ENCODE measurements around the gene MAGEA4. TPM values are rescaled to one million over a fixed set of nuclear protein-coding genes. Genes with fewer than 3 reads are reported as not detected.
A peak's percentile ranks its signal among the peaks of the same experiment; 100 is the strongest.
"Not testable (repeated sequence)": the region's sequence is repeated elsewhere in the genome, so short reads cannot be mapped to it uniquely, and the experiment has no call there.

Gene MAGEA4
- total RNA-seq, 1 donor from 2014 or later: not detected

DNA sequence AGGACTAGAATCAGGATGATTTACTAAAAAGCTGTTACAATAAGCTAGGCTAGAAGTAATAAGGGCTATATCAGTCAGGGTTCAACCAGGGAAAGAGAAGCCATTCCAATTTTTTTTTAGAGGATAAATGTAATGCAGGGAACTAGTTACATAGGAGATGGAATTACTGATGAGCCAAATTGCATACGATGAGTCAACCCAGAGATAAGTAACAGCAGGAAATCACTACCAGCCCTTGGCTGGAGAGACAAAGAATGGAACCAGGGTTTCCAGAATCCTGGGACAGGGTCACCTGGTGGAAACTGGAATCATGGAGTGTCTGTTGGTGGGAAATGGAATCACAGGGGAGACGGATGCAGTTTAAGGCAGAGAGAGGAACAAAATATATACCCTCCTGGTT is 13.1 kb upstream of the MAGEA4 start:
- Histone ChIP-seq H3K36me3 (no peaks in the 10 kb centered on the region), H3K27me3 (ENCODE audit: low read depth) (no peaks in the 10 kb centered on the region), H3K4me1 (peaks cover 9% of the 10 kb centered on the region), H3K9me3 (replicated peaks) (no peaks in the 10 kb centered on the region), H3K27ac (replicated peaks) (no peak overlapping the region), H3K4me3 (no peak overlapping the region)
- no peak for DNase-seq
- no peak for TF ChIP-seq CTCF (IDR thresholded peaks at IDR 0.05; ENCODE audit: borderline replicate concordance)
- intact Hi-C loops (cut with micrococcal nuclease): no loop called here

GRCh38 chrX:151901826-151902225 is 10.9 kb upstream of the MAGEA4 start:
- no peak overlapping the region for H3K4me3 ChIP-seq
- intact Hi-C loops (cut with micrococcal nuclease): no loop called here
- peaks cover 9% of the 10 kb centered on the region for H3K4me1 ChIP-seq
- H3K27me3 ChIP-seq (ENCODE audit: low read depth): no peaks in the 10 kb centered on the region
- no peak for TF ChIP-seq CTCF (IDR thresholded peaks at IDR 0.05; ENCODE audit: borderline replicate concordance)
- H3K36me3 ChIP-seq: no peaks in the 10 kb centered on the region
- no peaks in the 10 kb centered on the region for H3K9me3 ChIP-seq (replicated peaks)
- DNase-seq: no peak
- H3K27ac ChIP-seq (replicated peaks): no peak overlapping the region

- no peaks in the 10 kb centered on the region for H3K9me3 ChIP-seq (replicated peaks)
- no peak for TF ChIP-seq CTCF (IDR thresholded peaks at IDR 0.05; ENCODE audit: borderline replicate concordance)
- peaks cover 9% of the 10 kb centered on the region for H3K4me1 ChIP-seq
- intact Hi-C loops (cut with micrococcal nuclease): no loop called here
- H3K27ac ChIP-seq (replicated peaks): no peak overlapping the region
- DNase-seq: peak; percentile 26
- H3K4me3 ChIP-seq: no peak overlapping the region
- H3K27me3 ChIP-seq (ENCODE audit: low read depth): no peaks in the 10 kb centered on the region
- H3K36me3 ChIP-seq: no peaks in the 10 kb centered on the region
Observed at GRCh38 chrX:151902813-151903591, 9.7 kb upstream of the MAGEA4 start.

DNA sequence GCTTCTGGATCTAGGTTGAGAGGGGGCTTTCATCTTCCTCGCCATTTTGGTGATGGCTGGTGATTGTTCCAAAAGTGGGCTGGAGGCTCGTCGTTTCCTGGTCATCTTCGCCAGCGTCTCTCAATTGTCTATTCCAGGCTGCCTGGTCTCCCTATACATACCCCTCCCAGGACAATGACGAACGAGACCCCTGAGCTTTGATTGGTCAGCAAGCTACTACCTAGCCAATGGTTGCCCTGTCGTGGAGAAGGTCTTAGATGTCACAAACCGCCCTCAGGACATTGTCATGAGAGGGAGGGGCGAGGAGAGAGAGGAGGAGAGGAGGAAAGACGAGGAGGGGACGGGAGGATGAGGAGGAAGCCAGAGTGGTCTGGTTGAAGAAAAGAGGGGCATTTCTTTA is 7.7 kb upstream of the MAGEA4 start:
- Histone ChIP-seq H3K36me3 (no peaks in the 10 kb centered on the region), H3K4me3 (no peak overlapping the region), H3K27ac (replicated peaks) (no peak overlapping the region), H3K27me3 (ENCODE audit: low read depth) (no peaks in the 10 kb centered on the region), H3K4me1 (peaks cover 9% of the 10 kb centered on the region), H3K9me3 (replicated peaks) (no peaks in the 10 kb centered on the region)
- DNase-seq: no peak
- intact Hi-C loops (cut with micrococcal nuclease): no loop called here
- no peak for TF ChIP-seq CTCF (IDR thresholded peaks at IDR 0.05; ENCODE audit: borderline replicate concordance)

GRCh38 chrX:151912221-151912620 is 468 bp upstream of the MAGEA4 start:
- TF ChIP-seq CTCF (IDR thresholded peaks at IDR 0.05; ENCODE audit: borderline replicate concordance): no peak
- Histone ChIP-seq H3K36me3 (no peaks in the 10 kb centered on the region), H3K27me3 (ENCODE audit: low read depth) (no peaks in the 10 kb centered on the region), H3K9me3 (replicated peaks) (no peaks in the 10 kb centered on the region), H3K27ac (replicated peaks) (no peak overlapping the region), H3K4me3 (no peak overlapping the region), H3K4me1 (no peaks in the 10 kb centered on the region)
- intact Hi-C loops (cut with micrococcal nuclease): no loop called here
- no peak for DNase-seq

DNA sequence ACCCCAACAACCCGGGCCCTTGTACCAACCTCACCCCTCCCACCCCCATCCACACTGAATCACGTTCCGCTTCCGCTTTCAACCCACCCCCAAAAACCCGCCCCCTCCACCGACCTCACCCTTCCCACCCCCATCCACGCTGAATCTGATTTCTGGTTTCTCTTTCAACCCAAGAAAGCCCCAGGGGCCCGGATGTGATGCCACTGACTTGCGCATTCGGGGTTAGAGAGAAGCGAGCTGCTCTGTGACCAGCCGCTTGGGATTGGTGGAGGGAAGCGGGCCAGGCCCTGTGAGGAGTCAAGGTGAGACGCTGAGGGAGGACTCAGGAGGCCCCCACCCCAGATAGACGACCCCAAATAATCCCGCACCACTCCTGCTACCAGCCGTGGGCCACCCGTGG is 6.0 kb downstream of the MAGEA4 start:
- intact Hi-C loops (cut with micrococcal nuclease); H3K27ac ChIP-seq (replicated peaks); H3K36me3 ChIP-seq; DNase-seq; H3K9me3 ChIP-seq (replicated peaks); H3K4me3 ChIP-seq; H3K27me3 ChIP-seq (ENCODE audit: low read depth); H3K4me1 ChIP-seq: not testable (repeated sequence)
